ENCODE data around the gene IRX6.

IRX6 gene

DNA sequence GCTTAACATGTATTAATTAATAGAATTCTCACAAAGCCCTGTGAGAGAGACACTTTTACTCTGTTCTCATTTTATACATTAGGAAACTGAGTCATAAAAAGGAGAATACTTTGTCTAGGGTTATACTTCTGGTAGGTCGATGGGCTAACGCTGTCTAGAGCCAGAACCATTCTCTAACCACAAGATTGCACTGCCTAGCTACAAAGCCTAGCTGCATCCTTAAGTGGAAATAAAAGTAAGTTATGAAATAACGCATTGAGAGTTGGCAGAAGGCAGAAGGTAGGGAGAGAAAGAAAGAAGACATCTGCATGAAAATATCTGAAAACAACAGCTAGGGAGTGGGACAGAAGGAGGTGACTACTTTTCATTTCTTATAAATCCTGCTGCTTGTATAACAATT, 33.2 kb downstream of the IRX6 start:
- Histone ChIP-seq H3K4me3 (ENCODE audit: insufficient read depth, low read depth, low read length) (no peak overlapping the region), H3K36me3 (ENCODE audit: control insufficient read depth, insufficient read depth, low read length) (no peaks in the 10 kb centered on the region), H3K27me3 (ENCODE audit: control insufficient read depth, insufficient read depth, low read length, poor library complexity, severe bottlenecking) (peaks cover 3% of the 10 kb centered on the region), H3K27ac (ENCODE audit: insufficient read depth, low read depth, low read length, poor library complexity, severe bottlenecking) (no peak overlapping the region), H3K9me3 (ENCODE audit: control insufficient read depth, low read length) (no peaks in the 10 kb centered on the region), H3K4me1 (ENCODE audit: control insufficient read depth, insufficient read depth, low read length) (no peaks in the 10 kb centered on the region)
- 83 to 86% methylated on average over 3 of the region's 3 CpGs for WGBS, 2 experiments

GRCh38 chr16:55359946-55360345, 35.9 kb downstream of the IRX6 start:
- 90 to 91% methylated on average over 2 of the region's 2 CpGs for WGBS, 2 experiments
- peaks cover 3% of the 10 kb centered on the region for H3K27me3 ChIP-seq (ENCODE audit: control insufficient read depth, insufficient read depth, low read length, poor library complexity, severe bottlenecking)
- no peak overlapping the region for H3K4me3 ChIP-seq (ENCODE audit: insufficient read depth, low read depth, low read length)
- no peaks in the 10 kb centered on the region for H3K36me3 ChIP-seq (ENCODE audit: control insufficient read depth, insufficient read depth, low read length)
- H3K4me1 ChIP-seq (ENCODE audit: control insufficient read depth, insufficient read depth, low read length): no peaks in the 10 kb centered on the region
- H3K27ac ChIP-seq (ENCODE audit: insufficient read depth, low read depth, low read length, poor library complexity, severe bottlenecking): no peak overlapping the region
- no peaks in the 10 kb centered on the region for H3K9me3 ChIP-seq (ENCODE audit: control insufficient read depth, low read length)

DNA sequence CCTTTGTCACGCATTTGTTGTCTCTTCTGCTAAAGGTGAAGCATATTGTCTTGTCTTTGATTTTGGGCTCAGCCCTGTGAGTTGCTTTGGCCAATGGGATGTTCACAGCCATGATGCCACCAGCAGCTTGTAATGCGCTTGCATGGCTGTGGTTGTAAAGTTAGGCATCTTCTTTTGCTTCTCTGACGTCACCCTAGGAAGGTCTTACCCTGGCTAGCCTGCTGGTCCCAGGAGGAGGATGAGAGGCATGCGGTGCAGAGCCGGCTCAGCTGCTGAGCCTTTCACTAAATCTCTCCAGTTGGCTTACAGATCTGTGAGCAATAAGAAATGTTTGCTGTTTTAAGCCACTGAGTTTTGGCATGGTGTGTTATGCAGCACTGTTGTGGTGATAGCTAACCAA, 40.8 kb downstream of the IRX6 start:
- no peaks in the 10 kb centered on the region for H3K36me3 ChIP-seq (ENCODE audit: control insufficient read depth, insufficient read depth, low read length)
- H3K4me1 ChIP-seq (ENCODE audit: control insufficient read depth, insufficient read depth, low read length): no peaks in the 10 kb centered on the region
- no peak overlapping the region for H3K4me3 ChIP-seq (ENCODE audit: insufficient read depth, low read depth, low read length)
- WGBS, 2 experiments: 69 to 73% methylated on average over 5 of the region's 5 CpGs
- H3K9me3 ChIP-seq (ENCODE audit: control insufficient read depth, low read length): no peaks in the 10 kb centered on the region
- peaks cover 7% of the 10 kb centered on the region for H3K27me3 ChIP-seq (ENCODE audit: control insufficient read depth, insufficient read depth, low read length, poor library complexity, severe bottlenecking)
- H3K27ac ChIP-seq (ENCODE audit: insufficient read depth, low read depth, low read length, poor library complexity, severe bottlenecking): no peak overlapping the region

DNA sequence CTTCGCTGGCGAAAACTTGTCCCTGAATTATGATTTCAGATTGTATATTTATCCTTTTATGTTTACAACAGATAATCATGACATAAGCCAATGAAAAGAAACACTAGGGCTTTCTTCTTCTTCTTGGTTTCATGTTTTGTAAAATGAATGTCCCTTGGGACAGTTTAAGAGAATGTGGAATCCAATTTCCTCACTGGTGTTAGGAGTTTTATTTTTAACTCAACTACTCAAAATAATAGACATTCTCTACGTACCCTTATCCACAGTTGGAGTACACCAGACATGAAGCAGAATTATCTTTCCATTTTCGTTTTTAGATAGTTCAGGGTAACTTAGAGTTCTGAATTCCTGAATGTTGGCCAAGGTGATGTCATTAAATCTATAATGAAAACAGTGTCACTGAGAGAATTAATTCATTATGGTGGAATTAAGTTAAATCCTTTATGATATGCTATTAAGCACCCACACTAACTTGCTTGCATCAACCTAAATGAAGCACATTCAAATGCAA, 43.4 kb downstream of the IRX6 start:
- Histone ChIP-seq H3K27ac (ENCODE audit: insufficient read depth, low read depth, low read length, poor library complexity, severe bottlenecking) (no peak overlapping the region), H3K4me3 (ENCODE audit: insufficient read depth, low read depth, low read length) (no peak overlapping the region), H3K36me3 (ENCODE audit: control insufficient read depth, insufficient read depth, low read length) (no peaks in the 10 kb centered on the region), H3K27me3 (ENCODE audit: control insufficient read depth, insufficient read depth, low read length, poor library complexity, severe bottlenecking) (peaks cover 14% of the 10 kb centered on the region), H3K9me3 (ENCODE audit: control insufficient read depth, low read length) (no peaks in the 10 kb centered on the region), H3K4me1 (ENCODE audit: control insufficient read depth, insufficient read depth, low read length) (peaks cover 3% of the 10 kb centered on the region)
- 84 to 97% methylated on average over 2 to 4 of the region's 4 CpGs for WGBS, 2 experiments

- Histone ChIP-seq H3K27me3 (ENCODE audit: control insufficient read depth, insufficient read depth, low read length, poor library complexity, severe bottlenecking) (peaks cover 14% of the 10 kb centered on the region), H3K9me3 (ENCODE audit: control insufficient read depth, low read length) (no peaks in the 10 kb centered on the region), H3K4me3 (ENCODE audit: insufficient read depth, low read depth, low read length) (no peak overlapping the region), H3K4me1 (ENCODE audit: control insufficient read depth, insufficient read depth, low read length) (peaks cover 3% of the 10 kb centered on the region), H3K27ac (ENCODE audit: insufficient read depth, low read depth, low read length, poor library complexity, severe bottlenecking) (no peak overlapping the region), H3K36me3 (ENCODE audit: control insufficient read depth, insufficient read depth, low read length) (no peaks in the 10 kb centered on the region)
- 87% methylated on average over 3 of the region's 4 CpGs for WGBS, 2 experiments
These were observed 44.0 kb downstream of the IRX6 start for GRCh38 chr16:55367866-55368603.

DNA sequence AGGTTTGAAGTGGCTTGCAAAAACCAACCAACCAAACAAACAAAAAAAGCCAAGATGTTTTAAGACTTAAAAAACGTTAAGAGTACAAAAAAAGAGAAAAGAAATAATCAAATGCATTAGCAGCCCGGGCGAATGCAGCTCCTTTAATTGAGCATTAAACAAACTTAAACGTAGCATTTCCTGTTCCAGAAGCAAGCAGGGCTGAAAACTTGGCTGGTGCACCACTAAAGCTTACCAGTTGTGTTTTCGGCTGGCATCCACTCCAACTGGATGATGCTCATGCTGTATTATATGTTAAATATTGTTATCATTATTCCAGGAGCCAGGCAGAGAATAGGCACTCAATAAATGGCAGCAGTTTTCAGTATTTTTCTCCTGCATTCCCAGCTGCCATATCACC, 45.1 kb downstream of the IRX6 start:
- Histone ChIP-seq H3K27ac (ENCODE audit: insufficient read depth, low read depth, low read length, poor library complexity, severe bottlenecking) (no peak overlapping the region), H3K4me3 (ENCODE audit: insufficient read depth, low read depth, low read length) (no peak overlapping the region), H3K9me3 (ENCODE audit: control insufficient read depth, low read length) (no peaks in the 10 kb centered on the region), H3K4me1 (ENCODE audit: control insufficient read depth, insufficient read depth, low read length) (peaks cover 3% of the 10 kb centered on the region), H3K36me3 (ENCODE audit: control insufficient read depth, insufficient read depth, low read length) (no peaks in the 10 kb centered on the region), H3K27me3 (ENCODE audit: control insufficient read depth, insufficient read depth, low read length, poor library complexity, severe bottlenecking) (peaks cover 14% of the 10 kb centered on the region)
- WGBS, 2 experiments: 84 to 89% methylated on average over 5 of the region's 5 CpGs

DNA sequence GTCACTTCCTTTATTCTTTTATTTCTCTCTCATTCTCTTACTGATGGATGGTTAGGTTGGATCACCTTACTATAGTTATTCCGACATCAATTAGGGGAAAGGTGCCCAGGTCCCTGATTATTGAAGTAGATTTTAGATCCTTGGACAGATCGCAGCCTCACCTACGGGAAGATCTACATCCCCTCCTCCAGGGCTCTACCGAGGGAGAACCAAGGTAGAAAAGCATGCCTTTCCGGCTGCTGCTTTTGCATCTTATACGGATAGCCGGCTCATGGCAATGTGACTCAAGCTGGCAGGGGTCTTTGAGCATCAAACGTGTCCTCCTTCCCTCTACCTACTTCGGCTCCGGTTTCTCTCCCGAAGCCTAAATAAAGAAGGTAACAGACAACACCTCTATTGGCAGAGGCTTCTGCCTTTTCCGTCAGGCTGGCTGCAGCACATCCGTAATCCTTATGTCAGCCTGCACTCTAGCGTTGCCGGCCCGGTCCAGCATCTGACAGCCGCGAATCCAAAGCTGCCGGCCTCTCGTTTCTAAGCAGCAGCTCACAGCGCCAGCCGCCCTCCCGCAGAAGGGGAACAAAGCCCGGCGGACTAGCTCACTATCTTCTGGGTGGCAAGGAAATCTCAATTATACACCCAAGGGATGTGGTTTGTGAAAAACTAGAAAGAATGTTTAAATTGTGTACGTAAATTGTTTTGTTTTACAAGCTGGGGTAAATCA, 46.9 kb downstream of the IRX6 start:
- Histone ChIP-seq H3K4me3 (ENCODE audit: insufficient read depth, low read depth, low read length) (no peak overlapping the region), H3K4me1 (ENCODE audit: control insufficient read depth, insufficient read depth, low read length) (peaks cover 3% of the 10 kb centered on the region)

DNA sequence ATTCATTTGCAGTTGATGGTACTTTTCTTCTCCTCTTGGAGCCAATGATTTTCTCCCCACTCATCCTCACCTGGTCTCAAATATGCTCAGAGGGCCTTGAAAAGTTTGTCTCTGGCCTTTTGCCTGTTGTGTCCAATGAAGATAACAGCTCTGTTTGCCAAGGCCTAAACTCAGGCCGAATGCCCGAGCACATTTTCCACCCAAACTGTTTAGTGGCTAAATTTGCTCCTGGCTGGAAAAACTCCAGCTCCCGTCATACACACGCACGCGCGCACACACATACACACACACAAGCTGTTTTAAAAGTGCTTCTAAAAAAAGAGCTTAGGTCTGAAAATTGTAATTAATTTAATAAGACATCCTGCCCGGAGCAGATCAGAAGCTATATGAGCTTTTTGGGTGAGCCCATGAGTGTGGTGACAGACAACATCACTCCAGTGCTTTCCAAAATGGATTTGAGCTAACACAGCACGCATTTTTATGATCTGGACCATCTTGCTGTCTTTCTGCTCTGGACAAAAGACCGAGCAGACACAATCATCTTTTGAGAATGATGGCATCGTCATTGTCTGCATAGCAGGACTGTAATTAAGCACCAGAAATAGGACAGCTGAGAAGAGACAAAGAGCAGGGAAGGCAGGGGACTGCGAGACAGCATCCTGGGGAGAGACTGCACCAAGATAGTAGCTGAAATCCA, 48.9 kb downstream of the IRX6 start:
- H3K27me3 ChIP-seq (ENCODE audit: control insufficient read depth, insufficient read depth, low read length, poor library complexity, severe bottlenecking): peaks cover 14% of the 10 kb centered on the region
- 87 to 93% methylated on average over 9 to 12 of the region's 12 CpGs for WGBS, 2 experiments
- no peaks in the 10 kb centered on the region for H3K36me3 ChIP-seq (ENCODE audit: control insufficient read depth, insufficient read depth, low read length)
- peaks cover 3% of the 10 kb centered on the region for H3K4me1 ChIP-seq (ENCODE audit: control insufficient read depth, insufficient read depth, low read length)
- H3K9me3 ChIP-seq (ENCODE audit: control insufficient read depth, low read length): no peaks in the 10 kb centered on the region
- H3K27ac ChIP-seq (ENCODE audit: insufficient read depth, low read depth, low read length, poor library complexity, severe bottlenecking): no peak overlapping the region
- H3K4me3 ChIP-seq (ENCODE audit: insufficient read depth, low read depth, low read length): no peak overlapping the region

More for the DNA sequence above, 46.9 kb downstream of the IRX6 start:
- WGBS, 2 experiments: 12 to 13% methylated on average over 25 to 26 of the region's 26 CpGs
- Histone ChIP-seq H3K36me3 (ENCODE audit: control insufficient read depth, insufficient read depth, low read length) (no peaks in the 10 kb centered on the region), H3K9me3 (ENCODE audit: control insufficient read depth, low read length) (no peaks in the 10 kb centered on the region), H3K27me3 (ENCODE audit: control insufficient read depth, insufficient read depth, low read length, poor library complexity, severe bottlenecking) (peaks cover 14% of the 10 kb centered on the region), H3K27ac (ENCODE audit: insufficient read depth, low read depth, low read length, poor library complexity, severe bottlenecking) (no peak overlapping the region)

GRCh38 chr16:55373489-55373832, 49.5 kb downstream of the IRX6 start:
- Histone ChIP-seq H3K27ac (ENCODE audit: insufficient read depth, low read depth, low read length, poor library complexity, severe bottlenecking) (no peak overlapping the region), H3K27me3 (ENCODE audit: control insufficient read depth, insufficient read depth, low read length, poor library complexity, severe bottlenecking) (peaks cover 14% of the 10 kb centered on the region), H3K9me3 (ENCODE audit: control insufficient read depth, low read length) (no peaks in the 10 kb centered on the region), H3K4me3 (ENCODE audit: insufficient read depth, low read depth, low read length) (no peak overlapping the region), H3K4me1 (ENCODE audit: control insufficient read depth, insufficient read depth, low read length) (peaks cover 3% of the 10 kb centered on the region), H3K36me3 (ENCODE audit: control insufficient read depth, insufficient read depth, low read length) (no peaks in the 10 kb centered on the region)

DNA sequence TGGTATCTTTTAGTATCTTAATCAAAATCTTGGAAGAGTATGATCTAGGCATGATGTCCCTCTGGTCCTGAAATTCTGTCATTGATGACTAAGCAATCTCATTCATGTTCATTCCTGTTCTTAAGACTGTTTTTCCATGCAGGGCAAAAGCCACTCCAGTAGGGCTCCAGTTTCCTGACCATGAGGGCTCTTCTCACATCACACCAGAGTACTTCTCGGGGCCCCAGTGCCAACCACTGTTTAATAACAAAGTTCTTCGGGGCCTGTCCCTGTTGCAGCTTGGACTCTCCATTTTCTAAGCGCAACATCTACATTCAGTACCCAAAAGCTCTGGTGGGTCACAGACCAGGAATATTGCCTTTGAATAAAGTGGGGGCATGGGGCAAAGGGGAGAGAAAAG, 52.0 kb downstream of the IRX6 start:
- Histone ChIP-seq H3K4me3 (ENCODE audit: insufficient read depth, low read depth, low read length) (no peak overlapping the region), H3K36me3 (ENCODE audit: control insufficient read depth, insufficient read depth, low read length) (no peaks in the 10 kb centered on the region), H3K27me3 (ENCODE audit: control insufficient read depth, insufficient read depth, low read length, poor library complexity, severe bottlenecking) (no peaks in the 10 kb centered on the region), H3K4me1 (ENCODE audit: control insufficient read depth, insufficient read depth, low read length) (no peaks in the 10 kb centered on the region), H3K27ac (ENCODE audit: insufficient read depth, low read depth, low read length, poor library complexity, severe bottlenecking) (no peak overlapping the region), H3K9me3 (ENCODE audit: control insufficient read depth, low read length) (no peaks in the 10 kb centered on the region)
- WGBS, 2 experiments: 87 to 96% methylated on average over 2 to 3 of the region's 3 CpGs

Data from ectodermal cell (in vitro differentiated cells).